H9 (cell line): ENCODE data around the gene JUP. TPM values are rescaled to one million over a fixed set of nuclear protein-coding genes. Genes with fewer than 3 reads are reported as not detected.

ENCODE experiments used
- DNase-seq: peaks from one replicate; pipeline ENCODE4 v3.0.0-alpha.2; 2017
- H2AFZ ChIP-seq: one replicate; pipeline ENCODE4 v1.6.1; 2013; ENCODE audit warnings: mild to moderate bottlenecking, low read length, control low read depth, moderate library complexity
- H2AK5ac ChIP-seq: 2 replicates; pipeline ENCODE4 v1.6.1; 2013; ENCODE audit warnings: low read length, control low read depth, mixed read lengths; ENCODE audit not compliant: insufficient read length
- H2BK120ac ChIP-seq: one replicate; pipeline ENCODE4 v1.6.1; 2013; ENCODE audit warnings: low read depth, mild to moderate bottlenecking, low read length, control low read depth, inconsistent platforms; ENCODE audit not compliant: poor library complexity, severe bottlenecking
- H2BK12ac ChIP-seq: 2 replicates; pipeline ENCODE4 v1.6.1; 2013; ENCODE audit warnings: low read length, control low read depth, mixed read lengths, low read depth; ENCODE audit not compliant: insufficient read length
- H2BK15ac ChIP-seq: 2 replicates; pipeline ENCODE4 v1.6.1; 2013; ENCODE audit warnings: low read depth, low read length, control low read depth
- H2BK20ac ChIP-seq: one replicate; pipeline ENCODE4 v1.6.1; 2013; ENCODE audit warnings: low read depth, mild to moderate bottlenecking, low read length, control low read depth, inconsistent platforms; ENCODE audit not compliant: poor library complexity, severe bottlenecking
- H2BK5ac ChIP-seq: 2 replicates; pipeline ENCODE4 v1.6.1; 2013; ENCODE audit warnings: low read length, control low read depth, mixed read lengths; ENCODE audit not compliant: insufficient read length
- H3K14ac ChIP-seq: 2 replicates; pipeline ENCODE4 v1.6.1; 2013; ENCODE audit warnings: low read length, control low read depth; ENCODE audit not compliant: insufficient read depth
- H3K18ac ChIP-seq: 2 replicates; pipeline ENCODE4 v1.6.1; 2013; ENCODE audit warnings: low read depth, mild to moderate bottlenecking, mixed read lengths, low read length, control low read depth; ENCODE audit not compliant: insufficient read length
- H3K23ac ChIP-seq: 2 replicates; pipeline ENCODE4 v1.6.1; 2013; ENCODE audit warnings: low read length, control low read depth, mixed read lengths, low read depth; ENCODE audit not compliant: insufficient read length
- H3K23me2 ChIP-seq: 2 replicates; pipeline ENCODE4 v1.6.1; 2013; ENCODE audit warnings: low read depth, mild to moderate bottlenecking, mixed read lengths, low read length, control low read depth; ENCODE audit not compliant: insufficient read length, poor library complexity, severe bottlenecking
- H3K27ac ChIP-seq: 2 replicates; pipeline ENCODE4 v1.5.1; 2013; ENCODE audit warnings: low read length, control low read depth, mixed read lengths, low read depth; ENCODE audit not compliant: insufficient read length
- H3K27me3 ChIP-seq: 2 replicates; pipeline ENCODE4 v1.6.1; 2013; ENCODE audit warnings: low read length, control low read depth, inconsistent platforms; ENCODE audit not compliant: insufficient read depth
- H3K4ac ChIP-seq: 2 replicates; pipeline ENCODE4 v1.6.1; 2013; ENCODE audit warnings: low read depth, mild to moderate bottlenecking, control low read depth, inconsistent platforms, low read length, moderate library complexity
- H3K4me1 ChIP-seq: 2 replicates; pipeline ENCODE4 v1.6.1; 2013; ENCODE audit warnings: low read length, control low read depth, inconsistent platforms; ENCODE audit not compliant: insufficient read depth
- H3K4me2 ChIP-seq: 2 replicates; pipeline ENCODE4 v1.6.1; 2013; ENCODE audit warnings: low read length, control low read depth, mixed read lengths; ENCODE audit not compliant: insufficient read length, insufficient read depth
- H3K56ac ChIP-seq: 2 replicates; pipeline ENCODE4 v1.6.1; 2013; ENCODE audit warnings: low read depth, mild to moderate bottlenecking, mixed read lengths, low read length, control low read depth; ENCODE audit not compliant: insufficient read length
- H3K79me1 ChIP-seq: 2 replicates; pipeline ENCODE4 v1.6.1; 2013; ENCODE audit warnings: low read depth, mild to moderate bottlenecking, moderate library complexity, low read length, control low read depth, inconsistent platforms; ENCODE audit not compliant: insufficient read depth, poor library complexity, severe bottlenecking
- H3K79me2 ChIP-seq: 2 replicates; pipeline ENCODE4 v1.6.1; 2013; ENCODE audit warnings: low read length, control low read depth, inconsistent platforms; ENCODE audit not compliant: insufficient read depth
- H3K9ac ChIP-seq: 2 replicates; pipeline ENCODE4 v1.6.1; 2013; ENCODE audit warnings: low read length, control low read depth, mixed read lengths; ENCODE audit not compliant: insufficient read length; ENCODE audit errors: extremely low read depth
- H3K9me3 ChIP-seq: one replicate; pipeline ENCODE4 v1.6.1; 2013; ENCODE audit warnings: low read depth, low read length, inconsistent platforms; ENCODE audit not compliant: control insufficient read depth
- H3T11ph ChIP-seq: one replicate; pipeline ENCODE4 v1.6.1; 2013; ENCODE audit warnings: mild to moderate bottlenecking, low read length, control low read depth, inconsistent platforms
- H4K20me1 ChIP-seq: one replicate; pipeline ENCODE4 v1.6.1; 2013; ENCODE audit not compliant: control insufficient read depth, insufficient read length, insufficient read depth
- H4K5ac ChIP-seq: 2 replicates; pipeline ENCODE4 v1.6.1; 2013; ENCODE audit warnings: low read depth, mild to moderate bottlenecking, mixed read lengths, low read length, control low read depth; ENCODE audit not compliant: insufficient read length
- H4K8ac ChIP-seq: replicated peaks from 2 replicates; pipeline ENCODE4 v1.6.1; 2013; ENCODE audit warnings: low read length, control low read depth, mixed read lengths, low read depth; ENCODE audit not compliant: insufficient read length
- H4K91ac ChIP-seq: 2 replicates; pipeline ENCODE4 v1.6.1; 2013; ENCODE audit warnings: low read depth, mild to moderate bottlenecking, moderate library complexity, mixed read lengths, low read length, control low read depth; ENCODE audit not compliant: insufficient read length
- H3K27ac Mint-ChIP-seq, 3 experiments: 2 replicates in 2 of 3; 3 replicates in 1 of 3; pipeline ENCODE4 v1.8.0; 2020 to 2021; ENCODE audit warnings: mixed read lengths in 3 of 3, mild to moderate bottlenecking in 1 of 3, moderate library complexity in 1 of 3
- H3K27me3 Mint-ChIP-seq: 2 replicates; pipeline ENCODE4 v1.8.0; 2021; ENCODE audit warnings: low read depth, mild to moderate bottlenecking, moderate library complexity, mixed read lengths
- H3K36me3 Mint-ChIP-seq, 3 experiments: 2 replicates in 2 of 3; 3 replicates in 1 of 3; pipeline ENCODE4 v1.8.0; 2020 to 2021; ENCODE audit warnings: low read depth in 3 of 3, mixed read lengths in 3 of 3; ENCODE audit not compliant: insufficient read depth in 1 of 3
- H3K4me1 Mint-ChIP-seq, 2 experiments: 2 replicates each; pipeline ENCODE4 v1.8.0; 2020; ENCODE audit warnings: mixed read lengths in 2 of 2
- H3K4me3 Mint-ChIP-seq, 2 experiments: 2 replicates in 1 of 2; 3 replicates in 1 of 2; pipeline ENCODE4 v1.8.0; 2020 to 2021; ENCODE audit warnings: mild to moderate bottlenecking in 2 of 2, mixed read lengths in 2 of 2, moderate library complexity in 1 of 2
- H3K9me3 Mint-ChIP-seq, 2 experiments: 2 replicates in 1 of 2; 3 replicates in 1 of 2; pipeline ENCODE4 v1.8.0; 2020; ENCODE audit warnings: mild to moderate bottlenecking in 2 of 2, mixed read lengths in 2 of 2, moderate library complexity in 1 of 2
- CTCF ChIP-seq: fragments of 200-600 bp; sonication (generic); conservative IDR thresholded peaks from 3 replicates; pipeline ENCODE4 v1.8.0; 2021; ENCODE audit warnings: antibody characterized with exemption, mild to moderate bottlenecking
- WGBS: extraction: QIAGEN DNeasy Blood & Tissue Kit; methylation state at CpG from one replicate; pipeline ENCODE4 v1.1.7; 2013; ENCODE audit warnings: missing lambda C conversion rate, low lambda C conversion rate, mixed read lengths; ENCODE audit not compliant: insufficient read length; ENCODE audit errors: extremely low coverage; 5-methylcytosine and 5-hydroxymethylcytosine counted together
- total RNA-seq: library from RNA; stranded (reverse); gene quantifications from 2 replicates; pipeline ENCODE4 v1.2.1, GENCODE V29; 2021

The JUP gene
- total RNA-seq, 1 experiment from 2014 or later = 90.1 TPM

GRCh38 chr17:41806685-41807445 lies 20.4 kb upstream of the JUP start:
- Histone ChIP-seq H2BK15ac (no peak overlapping the region), H2BK120ac (no peak overlapping the region), H4K91ac (no peak overlapping the region), H3K14ac (no peak overlapping the region), H3K18ac (no peak overlapping the region), H2BK12ac (no peak overlapping the region), H3K9ac (no peak overlapping the region), H2AK5ac (no peak overlapping the region), H4K5ac (no peak overlapping the region), H3K4ac (no peak overlapping the region), H3K79me2 (0 out of 2 replicates have a peak, but pooled peaks cover 2% of the 10 kb centered on the region), H2BK20ac (no peak overlapping the region), H3K4me1 (no peaks in the 10 kb centered on the region; the same call in 1 of the 2 replicates), H3K27ac (no peak overlapping the region), H4K20me1 (no peaks in the 10 kb centered on the region), H3K79me1 (no peaks in the 10 kb centered on the region), H2AFZ (no peak overlapping the region), H3K23ac (no peak overlapping the region), H3K9me3 (no peaks in the 10 kb centered on the region), H3T11ph (no peak overlapping the region), H2BK5ac (no peak overlapping the region), H3K27me3 (no peaks in the 10 kb centered on the region), H4K8ac (no peak overlapping the region), H3K56ac (no peak overlapping the region), H3K4me2 (no peak overlapping the region), H3K23me2 (peaks cover under 1% of the 10 kb centered on the region)
- no peak for DNase-seq
- H3K36me3 Mint-ChIP-seq = peaks cover 30 to 38% (median 32%) of the 10 kb centered on the region in 3 experiments
- peaks cover 13 to 15% of the 10 kb centered on the region in 2 experiments for H3K4me1 Mint-ChIP-seq
- no peak overlapping the region; a peak in 2 of 7 replicates for H3K27ac Mint-ChIP-seq
- H3K9me3 Mint-ChIP-seq = peaks cover 0 to 10% of the 10 kb centered on the region in 2 experiments; a peak in 3 of 5 replicates
- TF ChIP-seq CTCF = no peak
- H3K4me3 Mint-ChIP-seq = no peak overlapping the region; a peak in 1 of 5 replicates
- H3K27me3 Mint-ChIP-seq = peaks cover 11% of the 10 kb centered on the region
- no CpG with 5 or more reads among the region's 8 CpGs for WGBS
